Caco-2 (cell line): ENCODE measurements around the gene IL31. TPM values are rescaled to one million over a fixed set of nuclear protein-coding genes. Genes with fewer than 3 reads are reported as not detected.

Source experiments
- BruUV-seq: library from RNA; stranded (reverse); fragments of 400-500 nt; replicated peaks from 2 replicates; lab custom pipeline; 2021; lab: Mats Ljungman, UMichigan
- CTCF ChIA-PET: fragments of 300-600 bp; sonication (Branson Sonifier 250); formaldehyde crosslinking; loops from one replicate; lab custom pipeline; 2022; ENCODE audit warnings: antibody characterized with exemption; lab: Charles Lee
- POLR2A ChIA-PET: fragments of 300-600 bp; sonication (Branson Sonifier 250); formaldehyde crosslinking; loops from one replicate; lab custom pipeline; 2022; ENCODE audit warnings: antibody characterized with exemption; lab: Charles Lee
- DNase-seq, 2 experiments: peaks; one replicate each; pipeline versions ENCODE4 v3.0.0 to v3.0.0-alpha.2; 2020 to 2022
- H3K27me3 ChIP-seq: replicated peaks from 2 replicates; pipeline ENCODE4 v1.6.0; 2011; ENCODE audit warnings: low read length; ENCODE audit not compliant: control insufficient read depth, insufficient read depth
- H3K36me3 ChIP-seq: 2 replicates; pipeline ENCODE4 v1.5.1; 2011; ENCODE audit warnings: low read length; ENCODE audit not compliant: control insufficient read depth, insufficient read depth
- H3K4me1 ChIP-seq: fragments of 250-450 bp; sonication (Bioruptor Pico); 2 replicates; pipeline ENCODE4 v1.5.1; 2020; ENCODE audit warnings: mild to moderate bottlenecking
- H3K4me3 ChIP-seq: 2 replicates; pipeline ENCODE4 v1.5.1; 2011; ENCODE audit warnings: low read depth, mild to moderate bottlenecking, control low read depth, low read length
- H3K9me3 ChIP-seq: fragments of 250-450 bp; sonication (Bioruptor Pico); 2 replicates; pipeline ENCODE4 v1.5.1; 2020; ENCODE audit warnings: mild to moderate bottlenecking, moderate library complexity
- H3K27ac Mint-ChIP-seq: one replicate; pipeline ENCODE4 v1.8.0; 2022; ENCODE audit warnings: mixed read lengths; ENCODE audit not compliant: unreplicated experiment
- H3K27me3 Mint-ChIP-seq: one replicate; pipeline ENCODE4 v1.8.0; 2022; ENCODE audit warnings: mixed read lengths; ENCODE audit not compliant: insufficient read depth, unreplicated experiment
- H3K36me3 Mint-ChIP-seq: one replicate; pipeline ENCODE4 v1.8.0; 2022; ENCODE audit warnings: mild to moderate bottlenecking, mixed read lengths; ENCODE audit not compliant: insufficient read depth, unreplicated experiment
- H3K4me1 Mint-ChIP-seq: one replicate; pipeline ENCODE4 v1.8.0; 2022; ENCODE audit warnings: low read depth, mixed read lengths; ENCODE audit not compliant: unreplicated experiment
- H3K4me3 Mint-ChIP-seq: one replicate; pipeline ENCODE4 v1.8.0; 2022; ENCODE audit warnings: mild to moderate bottlenecking, moderate library complexity, mixed read lengths; ENCODE audit not compliant: unreplicated experiment
- H3K9me3 Mint-ChIP-seq: one replicate; pipeline ENCODE4 v1.8.0; 2022; ENCODE audit warnings: mixed read lengths; ENCODE audit not compliant: unreplicated experiment
- intact Hi-C: fragments of 100-400 bp; cut with micrococcal nuclease; formaldehyde crosslinking; loops from one replicate; pipeline ENCODE4 v1.10.0; 2022; ENCODE audit not compliant: unreplicated experiment
- total RNA-seq: library from RNA; stranded (reverse); gene quantifications from 2 replicates; pipeline ENCODE4 v1.2.3, GENCODE V29; 2022
- TF ChIP-seq, protein P1 (sequence below), 2 experiments: fragments of 200-600 bp in 1 of 2; IDR thresholded peaks; 1 replicate in 1 of 2; 2 replicates in 1 of 2; pipeline versions ENCODE4 v1.5.1 to v1.8.0; 2011 to 2022; ENCODE audit warnings: antibody characterized with exemption in 1 of 2, control low read depth in 1 of 2, inconsistent platforms in 1 of 2, low read depth in 1 of 2, low read length in 1 of 2, mild to moderate bottlenecking in 1 of 2, moderate library complexity in 1 of 2; ENCODE audit not compliant: insufficient read depth in 1 of 2, severe bottlenecking in 1 of 2, unreplicated experiment in 1 of 2

IL31 gene
- total RNA-seq, 1 experiment from 2014 or later: not detected

DNA sequence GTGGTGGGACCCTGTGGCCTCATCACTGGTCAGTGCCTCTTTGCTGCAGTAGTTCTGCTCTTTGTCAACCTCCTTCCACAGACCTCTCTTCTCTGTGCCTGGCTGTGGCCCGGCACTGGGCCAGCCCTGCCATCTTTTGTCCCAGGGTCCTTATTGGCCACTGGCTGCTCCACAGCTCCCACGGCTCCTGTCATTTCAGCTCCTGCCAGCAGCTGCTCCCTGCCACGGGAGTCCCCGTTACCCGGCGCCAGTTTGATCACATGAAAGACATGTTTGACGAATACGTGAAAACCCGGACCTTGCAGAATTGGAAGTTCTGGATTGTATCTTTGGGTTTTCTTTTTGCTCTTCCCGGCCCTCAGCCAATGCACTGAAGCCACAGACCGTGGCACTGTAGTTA is 35.4 kb downstream of the IL31 start:
- Histone ChIP-seq H3K9me3 (no peaks in the 10 kb centered on the region), H3K36me3 (no peaks in the 10 kb centered on the region; the same call in none of the 2 replicates), H3K4me3 (no peak overlapping the region), H3K4me1 (no peaks in the 10 kb centered on the region), H3K27me3 (no peaks in the 10 kb centered on the region)
- Mint-ChIP-seq H3K4me3 (no peak overlapping the region), H3K4me1 (no peaks in the 10 kb centered on the region), H3K36me3 (peaks cover 32% of the 10 kb centered on the region), H3K9me3 (no peaks in the 10 kb centered on the region), H3K27ac (no peak overlapping the region), H3K27me3 (no peaks in the 10 kb centered on the region)
- no TSS peak for BruUV-seq
- TF ChIP-seq, protein P1, sequence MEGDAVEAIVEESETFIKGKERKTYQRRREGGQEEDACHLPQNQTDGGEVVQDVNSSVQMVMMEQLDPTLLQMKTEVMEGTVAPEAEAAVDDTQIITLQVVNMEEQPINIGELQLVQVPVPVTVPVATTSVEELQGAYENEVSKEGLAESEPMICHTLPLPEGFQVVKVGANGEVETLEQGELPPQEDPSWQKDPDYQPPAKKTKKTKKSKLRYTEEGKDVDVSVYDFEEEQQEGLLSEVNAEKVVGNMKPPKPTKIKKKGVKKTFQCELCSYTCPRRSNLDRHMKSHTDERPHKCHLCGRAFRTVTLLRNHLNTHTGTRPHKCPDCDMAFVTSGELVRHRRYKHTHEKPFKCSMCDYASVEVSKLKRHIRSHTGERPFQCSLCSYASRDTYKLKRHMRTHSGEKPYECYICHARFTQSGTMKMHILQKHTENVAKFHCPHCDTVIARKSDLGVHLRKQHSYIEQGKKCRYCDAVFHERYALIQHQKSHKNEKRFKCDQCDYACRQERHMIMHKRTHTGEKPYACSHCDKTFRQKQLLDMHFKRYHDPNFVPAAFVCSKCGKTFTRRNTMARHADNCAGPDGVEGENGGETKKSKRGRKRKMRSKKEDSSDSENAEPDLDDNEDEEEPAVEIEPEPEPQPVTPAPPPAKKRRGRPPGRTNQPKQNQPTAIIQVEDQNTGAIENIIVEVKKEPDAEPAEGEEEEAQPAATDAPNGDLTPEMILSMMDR (IDR thresholded peaks at IDR 0.05; ENCODE audit: insufficient read depth in 1 of 2, low read depth in 1 of 2, low read length in 1 of 2, severe bottlenecking in 1 of 2, unreplicated experiment in 1 of 2): no peak
- ChIA-PET CTCF (no interaction called here), POLR2A (no interaction called here)
- DNase-seq: no peak
- intact Hi-C loops: no loop called here

DNA sequence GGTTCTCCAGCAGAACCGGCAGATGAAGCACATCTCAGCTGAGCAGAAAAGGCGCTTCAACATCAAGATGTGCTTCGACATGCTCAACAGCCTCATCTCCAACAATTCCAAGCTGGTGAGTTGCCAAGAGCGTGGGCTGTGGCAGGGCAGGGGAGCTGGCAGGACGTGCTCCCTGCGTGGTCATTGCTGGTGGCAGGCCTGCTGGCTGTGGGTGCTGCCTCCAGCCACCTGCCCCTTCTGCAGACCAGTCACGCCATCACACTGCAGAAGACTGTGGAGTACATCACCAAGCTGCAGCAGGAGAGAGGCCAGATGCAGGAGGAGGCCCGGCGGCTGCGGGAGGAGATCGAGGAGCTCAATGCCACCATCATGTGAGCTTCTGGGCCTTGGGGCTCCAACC is 35.8 kb downstream of the IL31 start:
- Histone ChIP-seq H3K36me3 (no peaks in the 10 kb centered on the region; the same call in none of the 2 replicates), H3K9me3 (no peaks in the 10 kb centered on the region), H3K4me3 (no peak overlapping the region), H3K4me1 (no peaks in the 10 kb centered on the region), H3K27me3 (no peaks in the 10 kb centered on the region)
- TF ChIP-seq, protein P1 (IDR thresholded peaks at IDR 0.05; ENCODE audit: insufficient read depth in 1 of 2, low read depth in 1 of 2, low read length in 1 of 2, severe bottlenecking in 1 of 2, unreplicated experiment in 1 of 2): no peak
- POLR2A ChIA-PET: no interaction called here
- H3K27me3 Mint-ChIP-seq: no peaks in the 10 kb centered on the region
- no peaks in the 10 kb centered on the region for H3K9me3 Mint-ChIP-seq
- no TSS peak for BruUV-seq
- intact Hi-C loops: no loop called here
- H3K27ac Mint-ChIP-seq: no peak overlapping the region
- peaks cover 37% of the 10 kb centered on the region for H3K36me3 Mint-ChIP-seq
- no peak overlapping the region for H3K4me3 Mint-ChIP-seq
- H3K4me1 Mint-ChIP-seq: no peaks in the 10 kb centered on the region
- no peak for DNase-seq
- CTCF ChIA-PET: interaction anchor here (0.7 kb wide), 1 partner anchor 52 kb away, joined by 5 read pairs; no protein-coding TSS in a partner anchor

DNA sequence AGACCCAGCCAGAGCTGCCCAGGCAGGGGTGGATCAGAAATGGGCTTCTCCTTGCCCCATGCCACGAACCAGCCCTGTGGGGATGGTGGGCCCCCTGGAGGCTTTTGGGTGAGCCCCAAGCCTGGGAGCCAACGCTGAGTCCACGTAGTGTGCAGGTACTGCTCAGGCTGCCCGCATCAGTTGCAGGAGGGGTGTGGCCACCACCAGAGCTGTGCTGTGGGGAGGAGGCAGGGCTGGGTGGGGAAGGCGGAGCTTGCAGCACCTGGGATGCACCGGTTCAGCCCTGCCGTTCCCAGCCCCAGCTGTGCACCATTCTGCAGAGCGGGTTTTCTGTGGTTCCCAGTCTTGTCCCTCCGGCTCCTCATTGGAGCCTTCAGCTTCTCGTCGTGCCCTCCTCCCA is 36.3 kb downstream of the IL31 start:
- Mint-ChIP-seq H3K27me3 (no peaks in the 10 kb centered on the region), H3K27ac (no peak overlapping the region), H3K9me3 (no peaks in the 10 kb centered on the region), H3K36me3 (peaks cover 42% of the 10 kb centered on the region), H3K4me1 (no peaks in the 10 kb centered on the region), H3K4me3 (no peak overlapping the region)
- TF ChIP-seq, protein P1 (IDR thresholded peaks at IDR 0.05; ENCODE audit: insufficient read depth in 1 of 2, low read depth in 1 of 2, low read length in 1 of 2, severe bottlenecking in 1 of 2, unreplicated experiment in 1 of 2): no peak
- ChIA-PET CTCF (interaction anchor here (0.7 kb wide), 1 partner anchor 53 kb away, joined by 5 read pairs; no protein-coding TSS in a partner anchor), POLR2A (no interaction called here)
- peak in 1 of 2 experiments; percentile 39 for DNase-seq
- Histone ChIP-seq H3K4me1 (no peaks in the 10 kb centered on the region), H3K9me3 (no peaks in the 10 kb centered on the region), H3K27me3 (no peaks in the 10 kb centered on the region), H3K4me3 (no peak overlapping the region), H3K36me3 (no peaks in the 10 kb centered on the region; the same call in none of the 2 replicates)
- intact Hi-C loops: no loop called here
- BruUV-seq: no TSS peak
